HFF-Myc (cell line): ENCODE data around the gene ALPK3.

Experiments
- DNase-seq: peaks from one replicate; pipeline ENCODE4 v3.0.0-alpha.2; 2011; ENCODE audit warnings: low read depth; ENCODE audit errors: extremely low read depth
- H3K4me3 ChIP-seq: replicated peaks from 2 replicates; pipeline ENCODE4 v1.5.1; 2011; ENCODE audit warnings: low read depth, mild to moderate bottlenecking, control low read depth, low read length
- TF ChIP-seq, protein P1 (sequence below): IDR thresholded peaks from 2 replicates; pipeline ENCODE4 v1.5.1; 2012; ENCODE audit warnings: mild to moderate bottlenecking, low read depth, low read length, control low read depth; ENCODE audit errors: missing control alignments

Gene ALPK3

DNA sequence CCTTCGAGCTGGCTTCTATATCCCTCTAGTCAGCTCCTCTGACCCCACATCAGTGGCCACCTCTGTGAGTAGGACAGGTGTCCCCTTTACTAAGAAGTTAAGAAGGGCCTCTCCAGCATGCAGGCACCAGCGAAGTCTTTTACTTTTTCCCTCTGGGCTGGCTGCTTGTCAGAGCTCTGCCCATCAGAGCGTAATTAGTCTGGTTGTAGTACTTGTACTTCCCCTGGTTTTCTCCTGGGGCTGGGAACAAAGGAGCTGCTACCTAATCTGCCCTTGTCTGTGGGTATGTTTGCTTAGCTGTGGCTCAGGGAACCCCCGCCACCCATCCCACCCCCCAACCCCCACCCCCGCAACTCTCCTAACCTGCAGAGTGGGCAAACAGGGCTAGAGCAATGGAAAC is 27.4 kb upstream of the ALPK3 start:
- DNase-seq, result no peak
- H3K4me3 ChIP-seq, result no peak overlapping the region
- TF ChIP-seq, protein P1, sequence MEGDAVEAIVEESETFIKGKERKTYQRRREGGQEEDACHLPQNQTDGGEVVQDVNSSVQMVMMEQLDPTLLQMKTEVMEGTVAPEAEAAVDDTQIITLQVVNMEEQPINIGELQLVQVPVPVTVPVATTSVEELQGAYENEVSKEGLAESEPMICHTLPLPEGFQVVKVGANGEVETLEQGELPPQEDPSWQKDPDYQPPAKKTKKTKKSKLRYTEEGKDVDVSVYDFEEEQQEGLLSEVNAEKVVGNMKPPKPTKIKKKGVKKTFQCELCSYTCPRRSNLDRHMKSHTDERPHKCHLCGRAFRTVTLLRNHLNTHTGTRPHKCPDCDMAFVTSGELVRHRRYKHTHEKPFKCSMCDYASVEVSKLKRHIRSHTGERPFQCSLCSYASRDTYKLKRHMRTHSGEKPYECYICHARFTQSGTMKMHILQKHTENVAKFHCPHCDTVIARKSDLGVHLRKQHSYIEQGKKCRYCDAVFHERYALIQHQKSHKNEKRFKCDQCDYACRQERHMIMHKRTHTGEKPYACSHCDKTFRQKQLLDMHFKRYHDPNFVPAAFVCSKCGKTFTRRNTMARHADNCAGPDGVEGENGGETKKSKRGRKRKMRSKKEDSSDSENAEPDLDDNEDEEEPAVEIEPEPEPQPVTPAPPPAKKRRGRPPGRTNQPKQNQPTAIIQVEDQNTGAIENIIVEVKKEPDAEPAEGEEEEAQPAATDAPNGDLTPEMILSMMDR, result no peak

- TF ChIP-seq, protein P1, result no peak
- no peak for DNase-seq
Observed at GRCh38 chr15:84790676-84791075, 26.5 kb upstream of the ALPK3 start.

DNA sequence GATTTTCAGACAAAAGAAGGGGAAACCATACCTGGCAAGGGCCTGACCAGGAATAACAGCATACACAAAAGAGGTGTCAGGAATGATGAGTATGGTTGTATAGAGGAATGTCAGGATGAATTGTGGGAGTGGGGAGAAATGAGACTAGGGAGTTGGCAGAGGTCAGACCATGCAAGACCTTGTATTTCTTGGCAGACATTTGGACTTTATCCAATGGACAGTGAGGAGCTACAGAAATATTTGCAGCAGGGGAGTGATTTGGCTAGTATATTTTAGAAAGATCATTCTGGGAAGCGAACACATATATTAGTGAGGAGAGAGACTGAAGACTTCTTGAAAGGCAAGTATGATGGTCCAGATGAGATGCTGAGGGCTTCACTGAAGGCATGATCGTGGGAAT is 25.4 kb upstream of the ALPK3 start:
- DNase-seq, result no peak
- TF ChIP-seq, protein P1, result no peak
- no peak overlapping the region for H3K4me3 ChIP-seq

More at GRCh38 chr15:84790676-84791075, 26.5 kb upstream of the ALPK3 start:
- H3K4me3 ChIP-seq, result no peak overlapping the region

GRCh38 chr15:84793431-84794161 is 23.6 kb upstream of the ALPK3 start:
- TF ChIP-seq, protein P1, result no peak
- H3K4me3 ChIP-seq, result no peak overlapping the region
- no peak for DNase-seq

DNA sequence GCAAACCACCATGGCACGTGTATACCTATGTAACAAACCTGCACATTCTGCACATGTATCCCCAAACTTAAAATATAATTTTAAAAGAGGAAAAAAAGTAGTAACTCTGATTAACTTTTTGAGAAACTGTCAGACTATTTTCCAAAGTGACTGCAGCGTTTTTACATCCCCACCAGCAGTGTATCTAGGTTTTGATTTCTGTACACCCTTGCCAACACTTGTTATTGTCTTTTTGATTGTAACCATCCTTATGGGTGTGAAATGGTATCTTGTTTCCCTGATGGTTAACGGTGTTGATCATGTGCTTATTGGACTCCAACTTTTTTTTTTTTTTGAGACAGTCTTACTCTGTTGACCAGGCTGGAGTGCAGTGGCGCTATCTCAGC is 23.0 kb upstream of the ALPK3 start:
- TF ChIP-seq, protein P1, result no peak
- H3K4me3 ChIP-seq, result no peak overlapping the region
- no peak for DNase-seq

- TF ChIP-seq, protein P1, result no peak
- DNase-seq, result no peak
- no peak overlapping the region for H3K4me3 ChIP-seq
Observed at GRCh38 chr15:84795186-84795585, 22.0 kb upstream of the ALPK3 start.

GRCh38 chr15:84797212-84797611 is 19.9 kb upstream of the ALPK3 start:
- no peak overlapping the region for H3K4me3 ChIP-seq
- TF ChIP-seq, protein P1, result no peak
- no peak for DNase-seq
